Measurements from ENCODE around the gene FAM171A1.
"Not testable (repeated sequence)": the region's sequence is repeated elsewhere in the genome, so short reads cannot be mapped to it uniquely, and the experiment has no call there.

Gene FAM171A1

DNA sequence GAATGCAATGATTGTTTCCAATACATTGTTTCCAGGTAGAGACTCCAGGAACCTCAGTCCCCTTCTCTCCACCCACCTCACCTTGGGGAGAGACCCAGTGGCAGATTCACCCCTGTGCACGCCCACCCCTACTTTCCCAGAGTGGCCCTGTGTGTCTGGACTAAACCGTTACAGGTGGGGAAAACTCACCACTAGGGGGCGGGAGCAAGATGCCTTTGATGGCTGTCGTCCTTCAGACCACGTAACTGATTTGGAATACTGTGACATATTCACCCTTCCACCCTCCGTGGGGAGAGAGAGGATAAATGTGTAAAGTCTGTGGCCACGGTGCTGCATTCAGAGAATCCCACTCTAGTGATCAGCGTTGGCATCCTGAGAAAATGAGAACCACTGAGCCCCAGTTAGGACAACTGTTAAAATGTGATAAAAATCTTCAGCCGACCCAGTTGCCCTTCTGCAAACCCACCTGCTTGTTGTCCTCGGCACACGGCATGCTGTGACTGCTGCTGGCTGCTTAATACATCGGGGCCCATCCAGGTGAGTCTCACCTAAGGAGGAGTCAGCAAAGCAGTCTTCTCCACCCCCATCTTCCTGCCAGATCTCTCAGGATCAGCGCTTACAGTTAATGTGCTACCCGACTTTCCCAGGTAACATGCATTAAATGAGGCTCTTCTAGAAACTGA lies 161.1 kb downstream of the FAM171A1 start:
- DNase-seq (ENCODE audit: low spot score), result peak; percentile 69

DNA sequence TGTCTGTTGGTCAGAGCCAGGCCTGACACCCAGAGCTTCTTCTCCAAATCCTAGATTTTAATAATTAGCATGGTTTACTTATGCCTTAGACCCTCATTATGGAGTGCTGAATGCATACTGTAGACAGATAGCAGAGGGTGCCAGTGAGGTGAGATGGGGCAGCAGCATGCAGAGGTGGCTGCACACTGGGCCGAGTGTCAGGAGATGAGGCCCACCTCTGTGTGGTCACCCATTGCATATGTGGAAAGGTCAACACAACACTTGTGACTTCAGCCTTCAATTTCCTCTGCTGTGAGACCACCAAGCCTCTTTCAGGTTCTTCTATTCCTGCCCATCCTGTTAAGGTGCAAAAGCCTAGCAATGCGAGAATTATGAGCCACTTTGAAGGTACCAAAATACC lies 162.9 kb downstream of the FAM171A1 start:
- no peak for DNase-seq (ENCODE audit: low spot score)

DNA sequence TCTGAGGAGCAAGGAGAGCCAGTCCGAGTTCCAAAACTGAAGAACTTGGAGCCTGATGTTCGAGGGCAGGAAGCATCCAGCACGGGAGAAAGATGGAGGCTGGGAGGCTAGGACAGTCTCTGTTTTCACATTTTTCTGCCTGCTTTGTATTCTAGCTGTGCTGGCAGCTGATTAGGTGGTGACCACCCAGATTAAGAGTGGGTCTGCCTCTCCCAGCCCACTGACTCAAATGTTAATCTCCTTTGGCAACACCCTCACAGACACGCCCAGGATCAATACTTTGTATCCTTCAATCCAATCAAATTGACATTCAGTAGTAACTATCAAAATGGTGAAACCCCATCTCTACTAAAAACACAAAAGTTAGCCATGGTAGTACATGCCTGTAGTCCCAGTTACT lies 163.7 kb downstream of the FAM171A1 start:
- DNase-seq (ENCODE audit: low spot score), result not testable (repeated sequence)

DNA sequence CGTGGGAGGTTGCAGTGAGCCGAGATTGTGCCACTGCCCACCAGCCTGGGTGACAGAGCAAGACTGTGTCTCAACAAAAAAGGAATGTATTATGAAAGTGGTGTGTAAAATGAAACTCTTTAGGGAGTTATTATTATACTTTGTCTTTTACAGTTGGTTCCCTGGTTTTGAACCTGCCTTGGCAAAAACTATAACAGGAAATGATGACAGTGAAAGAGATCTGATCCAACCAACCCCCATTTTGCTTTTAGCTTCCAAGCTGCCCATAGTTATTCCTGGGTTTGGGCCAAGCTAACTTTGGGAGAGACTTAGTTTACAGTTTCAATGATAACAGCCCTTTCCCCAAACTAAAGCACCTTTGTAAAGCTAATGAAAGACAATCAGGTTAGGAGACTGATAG lies 168.4 kb downstream of the FAM171A1 start:
- no peak for DNase-seq (ENCODE audit: low spot score)

DNA sequence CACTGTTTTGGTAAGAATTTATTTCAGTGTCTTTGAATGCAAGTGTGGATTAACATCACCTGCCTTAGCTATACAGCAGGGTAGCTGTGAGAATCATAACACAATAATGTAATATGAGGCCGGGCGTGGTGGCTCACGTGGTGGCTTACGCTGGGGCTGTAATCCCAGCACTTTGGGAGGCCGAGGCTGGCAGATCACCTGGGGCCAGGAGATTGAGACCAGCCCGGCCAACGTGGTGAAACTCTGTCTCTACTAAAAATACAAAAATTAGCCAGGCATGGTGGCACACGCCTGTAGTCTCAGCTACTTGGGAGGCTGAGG lies 168.8 kb downstream of the FAM171A1 start:
- DNase-seq (ENCODE audit: low spot score), result not testable (repeated sequence)

DNA sequence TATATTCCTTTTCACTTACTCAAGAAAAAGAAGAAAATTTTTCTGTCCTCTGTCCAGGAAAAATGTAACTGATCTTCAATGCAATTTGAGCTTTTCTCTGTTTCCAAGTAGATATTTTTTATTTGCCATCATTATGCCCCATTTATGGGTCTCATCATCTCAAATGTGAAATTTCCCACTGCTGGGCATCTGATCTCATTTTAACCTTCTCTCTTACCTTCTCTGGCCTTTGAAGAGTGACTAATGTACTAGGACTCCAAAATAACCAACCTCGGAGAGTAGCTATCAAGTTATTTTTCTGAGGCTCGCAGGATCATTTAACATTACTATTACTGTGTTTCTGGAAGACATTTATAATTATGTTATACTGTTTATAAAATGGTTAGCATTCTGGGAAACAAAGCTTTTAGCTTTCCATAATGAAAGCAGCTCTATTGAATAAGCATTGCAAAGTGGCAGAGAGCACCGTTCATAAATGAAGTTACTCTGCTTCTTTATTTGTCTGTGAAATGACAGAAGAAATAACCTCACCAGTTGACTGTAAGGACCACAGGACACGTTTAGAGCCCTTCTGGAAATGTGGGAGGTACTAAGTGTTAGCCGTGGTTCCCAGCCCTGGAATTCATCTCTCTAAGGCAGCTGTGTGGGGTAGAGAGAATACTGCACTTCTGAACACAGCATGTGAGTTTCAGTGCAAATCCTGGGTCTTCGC lies 169.3 kb downstream of the FAM171A1 start:
- no peak for DNase-seq (ENCODE audit: low spot score)

DNA sequence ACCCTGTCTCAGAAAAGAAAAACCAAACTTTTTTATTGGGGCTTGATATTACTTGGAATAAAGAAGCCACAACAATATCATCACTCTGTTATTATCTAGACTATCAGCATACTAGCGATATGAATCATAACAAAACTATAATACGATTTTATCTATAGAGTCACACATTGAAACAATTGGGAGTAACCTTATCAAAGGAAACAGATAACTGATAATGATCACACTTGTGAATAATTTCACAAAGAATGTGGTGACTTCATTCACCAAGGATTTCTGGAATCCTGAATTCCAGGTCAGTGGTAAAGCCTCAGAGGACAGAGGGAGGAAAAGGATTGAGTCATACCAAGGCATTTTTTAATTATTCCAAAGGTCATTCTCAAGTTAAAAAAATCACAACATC lies 170.5 kb downstream of the FAM171A1 start:
- DNase-seq (ENCODE audit: low spot score), result no peak

DNA sequence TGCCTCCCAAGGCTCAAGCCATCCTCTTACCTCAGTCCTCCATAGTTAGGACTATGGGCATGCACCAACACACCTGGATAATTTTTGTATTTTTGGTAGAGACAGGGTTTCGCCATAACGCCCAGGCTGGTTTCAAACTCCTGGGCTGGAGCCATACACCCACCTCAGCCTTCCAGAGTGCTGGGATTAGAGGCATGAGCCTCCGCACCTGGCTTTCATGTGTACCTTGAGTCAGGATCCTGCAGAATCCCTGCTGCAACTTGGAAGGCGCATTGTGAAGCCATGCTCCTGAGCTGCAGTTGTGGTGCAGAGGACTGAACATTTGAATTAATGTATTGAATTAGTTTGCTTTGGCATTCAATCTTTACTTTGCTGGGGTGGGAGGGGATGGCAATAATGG lies 173.2 kb downstream of the FAM171A1 start:
- DNase-seq (ENCODE audit: low spot score), result no peak

DNA sequence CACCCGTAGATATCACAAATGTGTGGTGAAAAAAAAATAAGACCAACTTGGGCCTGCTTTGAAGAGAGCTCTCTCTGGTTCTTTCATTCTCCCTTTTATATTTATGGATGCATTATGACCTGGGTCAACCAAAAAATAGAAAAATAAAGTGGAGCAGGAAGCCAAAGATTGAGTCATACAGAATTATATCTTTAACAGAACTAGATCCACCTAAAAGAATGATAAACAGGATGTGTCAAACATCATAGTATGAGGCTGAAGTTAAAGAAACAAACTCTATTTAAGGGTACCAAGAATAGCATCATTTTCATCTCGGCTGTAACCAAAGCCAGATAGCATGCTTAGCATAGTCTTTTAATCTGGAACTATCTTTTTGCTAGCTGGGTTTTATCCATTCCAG lies 173.8 kb downstream of the FAM171A1 start:
- no peak for DNase-seq (ENCODE audit: low spot score)

DNA sequence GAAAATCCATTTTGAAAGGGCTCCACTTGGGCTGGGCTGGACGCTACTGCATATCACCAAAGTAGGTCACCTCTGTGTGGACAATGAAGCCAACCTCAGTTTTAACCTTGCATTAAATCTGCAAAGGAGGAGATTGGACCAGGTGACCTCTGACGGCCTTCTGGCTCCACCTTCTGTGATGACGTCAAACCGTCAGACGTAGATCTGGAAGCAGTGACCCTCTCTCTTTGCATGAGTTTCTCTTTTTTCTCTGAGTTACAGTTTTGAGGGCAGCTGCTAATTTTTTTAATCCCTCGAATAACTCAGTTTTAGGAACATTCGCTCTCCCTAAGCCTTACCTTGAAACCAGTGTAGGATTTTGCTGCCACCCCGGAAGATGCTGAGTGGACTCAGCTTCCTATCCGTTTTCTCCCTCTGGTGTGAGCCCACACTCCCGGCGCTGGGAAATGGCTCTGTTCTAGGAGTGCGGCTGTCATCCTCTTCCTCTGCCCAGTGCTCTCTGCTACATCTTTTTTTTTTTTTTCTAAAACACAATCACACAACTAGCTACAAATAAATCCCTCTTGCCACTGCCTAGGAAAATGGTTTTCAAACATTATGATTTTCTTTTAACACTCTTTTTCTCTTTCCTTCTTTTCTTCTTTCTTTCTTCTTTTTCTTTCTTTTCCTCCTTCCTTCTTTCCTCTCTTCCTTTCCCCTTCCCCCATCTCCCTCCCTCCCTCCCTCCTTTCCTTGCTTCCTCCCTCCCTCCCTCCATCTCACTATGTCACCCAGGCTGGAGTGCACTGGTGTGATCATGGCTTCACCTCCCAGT lies 174.9 kb downstream of the FAM171A1 start:
- no peak for DNase-seq (ENCODE audit: low spot score)

DNA sequence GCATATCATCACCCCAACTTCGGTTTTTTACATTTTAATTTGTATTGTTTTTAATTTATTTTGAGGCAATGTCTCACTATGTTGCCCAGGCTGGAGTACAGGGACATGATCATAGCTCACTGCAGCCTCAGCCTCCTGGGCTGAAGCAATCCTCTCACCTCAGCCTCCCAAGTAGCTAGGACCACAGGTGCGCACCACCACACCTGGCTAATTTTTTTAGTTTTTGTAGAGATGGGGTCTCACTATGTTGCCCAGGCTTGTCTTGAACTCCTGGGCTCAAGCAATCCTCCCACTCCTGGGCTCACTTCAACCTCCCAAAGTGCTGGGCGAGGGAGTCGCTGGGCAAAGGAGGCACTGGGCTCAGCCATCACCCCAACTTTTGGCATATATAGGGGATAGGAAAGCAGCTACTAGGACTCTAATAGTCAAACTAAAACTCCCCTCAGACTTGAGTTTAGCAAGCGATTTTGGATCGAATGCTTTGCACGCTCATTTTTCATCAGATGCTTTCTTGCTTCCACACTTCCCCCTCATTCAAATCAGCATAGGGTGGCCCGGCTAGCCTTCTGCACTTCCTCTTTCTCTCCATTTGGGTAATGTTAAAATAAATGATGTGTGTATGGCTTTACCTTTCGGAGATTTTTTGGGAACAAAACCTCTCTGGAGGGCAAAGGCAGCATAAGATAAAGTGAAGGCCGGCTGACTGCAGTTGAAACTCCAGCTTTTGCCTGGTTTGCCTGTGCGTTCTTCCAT lies 181.8 kb downstream of the FAM171A1 start:
- DNase-seq (ENCODE audit: low spot score), result peak; percentile 33

DNA sequence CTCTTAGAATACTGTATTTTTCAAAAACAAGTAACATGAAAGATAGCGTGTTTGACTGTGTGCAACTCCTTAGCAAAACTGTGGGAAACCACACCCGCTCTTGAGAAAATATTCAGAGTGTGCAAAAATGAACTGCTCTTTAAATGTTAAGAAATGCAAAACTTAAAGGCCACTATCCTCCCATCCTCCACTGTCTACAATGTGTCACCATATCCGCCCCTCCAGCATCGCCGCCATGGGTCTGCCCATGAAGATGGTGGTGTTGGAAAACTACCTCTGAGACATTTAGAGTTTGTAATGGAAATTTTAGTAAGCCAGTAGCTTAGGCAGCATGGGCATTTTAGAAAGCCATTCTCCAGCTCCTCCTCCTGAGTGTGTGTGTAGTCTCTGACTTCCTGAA lies 182.5 kb downstream of the FAM171A1 start:
- DNase-seq (ENCODE audit: low spot score), result no peak

DNA sequence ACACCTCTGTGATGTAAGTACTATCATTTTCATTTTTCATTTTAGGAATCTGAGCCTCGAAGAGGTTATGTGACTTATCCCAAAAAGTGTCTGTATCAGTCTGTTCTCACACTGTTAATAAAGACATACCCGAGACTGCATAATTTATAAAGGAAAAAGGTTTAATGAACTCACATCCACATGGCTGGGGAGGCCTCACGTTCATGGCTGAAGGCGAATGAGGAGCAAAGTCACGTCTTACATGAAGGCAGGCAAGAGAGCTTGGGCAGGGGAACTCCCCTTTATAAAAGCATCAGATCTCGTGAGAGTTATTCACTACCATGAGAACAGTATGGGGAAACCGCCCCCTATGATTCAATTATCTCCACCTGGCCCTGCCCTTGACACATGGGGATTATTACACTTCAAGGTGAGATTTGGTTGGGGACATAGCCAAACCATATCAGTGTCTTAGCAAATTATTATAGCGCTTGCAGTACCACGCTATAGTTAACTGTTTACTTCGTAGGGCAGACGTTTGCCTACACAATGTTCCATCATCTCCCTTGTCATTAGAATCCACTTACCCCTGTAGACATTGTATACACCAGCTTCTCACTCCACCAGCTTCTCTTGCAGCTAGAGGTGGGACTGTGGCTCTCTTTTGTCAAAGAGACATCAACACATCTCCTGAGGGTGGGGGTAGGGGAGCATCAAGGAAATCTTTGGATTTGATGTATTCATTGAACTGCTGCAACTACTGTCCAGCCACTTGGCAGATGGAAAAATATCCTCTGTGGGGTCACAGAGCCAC lies 187.2 kb downstream of the FAM171A1 start:
- DNase-seq (ENCODE audit: low spot score), result no peak

DNA sequence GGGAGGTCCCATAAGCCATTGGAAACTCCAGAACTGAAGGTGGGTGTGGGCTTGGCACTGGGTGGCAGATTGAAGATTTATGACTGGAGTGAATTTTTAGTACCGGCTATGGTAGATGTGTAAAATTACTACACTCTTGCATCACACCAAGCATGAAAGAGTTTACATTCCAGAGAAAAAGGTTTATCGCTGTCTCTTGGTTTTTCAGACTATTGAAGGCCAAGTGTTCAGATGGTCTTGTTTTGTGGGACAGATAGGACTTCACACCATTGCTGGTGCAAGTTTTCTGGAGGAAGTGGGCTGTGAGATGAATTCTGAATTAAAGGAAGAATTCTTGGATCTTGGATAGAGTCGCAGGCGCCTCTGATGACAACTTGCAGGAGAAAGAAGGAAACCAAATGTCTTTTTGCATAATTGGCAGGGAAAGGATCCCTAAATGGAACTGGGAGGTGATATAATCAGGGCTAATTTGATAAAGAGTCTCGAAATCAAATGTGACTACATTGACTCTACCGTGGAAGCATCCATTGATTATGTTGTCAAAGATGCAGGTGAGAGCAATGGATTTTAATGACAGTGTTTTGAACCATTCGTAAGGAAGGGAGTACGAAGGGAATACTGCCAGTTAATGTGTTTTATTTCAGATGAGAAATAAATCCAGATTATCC lies 188.4 kb downstream of the FAM171A1 start:
- no peak for DNase-seq (ENCODE audit: low spot score)

DNA sequence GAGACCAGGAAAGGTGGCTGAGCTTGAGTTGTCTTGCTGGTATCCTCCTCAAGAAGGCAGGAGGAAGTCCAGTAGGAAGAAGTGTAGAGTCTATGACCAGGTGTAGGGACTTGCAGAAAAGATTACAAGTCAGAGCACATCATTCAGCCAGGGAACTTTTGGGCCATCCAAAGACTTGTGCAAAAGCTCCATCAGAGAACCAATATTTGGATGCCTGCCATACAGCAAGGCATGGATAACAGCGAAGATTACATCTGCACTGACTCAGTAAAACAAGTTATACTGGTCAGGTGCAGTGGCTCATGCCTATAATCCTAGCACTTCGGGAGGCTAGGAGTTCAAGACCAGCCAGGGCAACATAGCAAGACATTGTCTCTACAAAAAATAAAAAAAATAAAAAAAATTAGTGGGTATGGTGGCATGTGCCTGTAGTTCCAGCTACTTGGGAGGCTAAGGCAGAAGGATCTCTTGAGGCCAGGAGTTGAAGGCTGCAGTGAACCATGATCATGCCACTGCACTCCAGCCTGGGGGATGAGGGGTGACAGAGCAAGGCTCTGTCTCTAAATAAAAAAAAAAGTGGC lies 189.4 kb downstream of the FAM171A1 start:
- no peak for DNase-seq (ENCODE audit: low spot score)

DNA sequence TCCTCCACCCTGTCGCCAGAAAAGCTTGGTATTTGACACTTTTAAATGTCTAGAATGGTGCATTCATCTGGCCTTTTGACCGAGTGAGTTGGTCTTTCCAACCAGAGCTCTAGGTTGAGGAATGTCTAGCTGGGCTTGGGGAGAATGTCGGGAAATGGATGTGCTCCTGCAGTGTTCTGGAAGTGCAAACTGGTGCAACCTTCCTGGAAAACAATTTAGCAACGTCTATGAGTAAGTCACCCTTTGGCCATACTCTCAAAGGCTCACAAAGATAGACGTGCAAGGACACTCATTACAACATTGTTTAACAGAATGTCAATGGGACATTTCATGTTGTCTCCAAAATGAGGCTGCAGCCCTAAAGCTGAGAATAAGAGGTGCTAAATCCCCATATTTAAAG lies 190.4 kb downstream of the FAM171A1 start:
- DNase-seq (ENCODE audit: low spot score), result no peak

DNA sequence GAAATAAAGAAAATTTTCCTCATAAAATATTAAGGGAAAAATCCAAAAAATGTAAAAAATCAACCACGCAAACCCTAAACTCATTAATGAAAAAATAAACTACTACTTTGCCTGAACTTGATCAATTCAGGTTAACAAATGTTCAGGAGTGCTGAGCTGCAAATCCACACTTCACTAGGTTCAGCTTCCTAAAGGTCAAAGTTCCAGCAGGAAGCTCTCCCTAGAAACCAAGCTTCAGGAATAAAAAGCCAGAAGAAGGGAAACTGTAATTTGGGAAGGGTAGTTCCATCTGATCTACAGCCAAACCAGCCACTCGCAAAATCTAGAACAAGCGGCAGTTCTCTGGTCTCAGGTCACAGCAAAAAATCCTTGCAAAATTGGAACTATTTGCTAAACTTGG lies 194.8 kb downstream of the FAM171A1 start:
- DNase-seq (ENCODE audit: low spot score), result no peak

DNA sequence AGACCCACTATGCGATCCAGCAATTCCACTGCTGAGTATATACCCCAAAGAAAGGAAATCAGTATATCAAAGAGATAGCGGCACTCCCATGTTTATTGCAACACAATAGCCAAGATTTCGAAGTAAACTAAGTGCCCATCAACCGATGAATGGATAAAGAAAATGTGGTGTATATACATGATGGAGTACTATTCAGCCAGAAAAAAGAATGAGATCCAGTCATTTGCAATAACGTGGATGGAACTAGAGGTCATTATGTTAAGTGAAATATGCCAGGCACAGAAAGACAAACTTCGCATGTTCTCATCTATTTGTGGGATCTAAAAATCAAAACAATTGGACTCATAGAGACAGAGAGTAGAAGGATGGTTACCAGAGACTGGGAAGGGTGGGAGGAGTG lies 195.5 kb downstream of the FAM171A1 start:
- DNase-seq (ENCODE audit: low spot score), result no peak

DNA sequence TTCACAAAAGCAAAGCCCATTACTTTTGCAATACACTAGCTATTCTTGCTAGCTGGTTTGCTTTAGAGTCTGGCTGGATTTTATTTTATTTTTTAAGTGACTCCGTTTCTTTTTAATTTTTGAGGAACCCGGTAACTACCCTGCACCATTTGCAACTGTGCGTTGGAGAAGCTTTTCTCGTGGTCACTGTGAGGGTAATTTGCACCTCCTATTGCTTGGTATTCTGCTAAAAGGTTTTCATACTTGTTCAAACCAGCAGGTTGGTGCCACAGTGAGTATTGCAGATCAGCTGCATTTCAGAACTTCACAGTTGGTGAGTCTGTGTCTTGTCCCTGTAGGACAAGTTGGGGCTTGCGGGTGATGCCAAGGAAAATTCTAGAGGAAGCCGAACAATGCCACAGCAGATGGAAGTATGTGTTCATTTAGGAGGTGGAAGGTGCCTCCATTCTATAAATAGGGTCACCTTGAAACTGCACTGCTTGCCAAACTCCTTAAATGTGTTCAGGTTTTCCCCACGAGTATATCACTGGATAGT lies 198.7 kb downstream of the FAM171A1 start:
- DNase-seq (ENCODE audit: low spot score), result no peak

Measured in germinal center (tissue), 1 donor.